Stimulated activated CD4-positive, alpha-beta T cell treated with anti-CD3 and anti-CD28 coated beads, Interleukin-1b, Interleukin-23, amount 100 ng/mL, for 1 hour (primary cell): ENCODE data around the gene XPR1.

Source experiments
- DNase-seq, 2 donors: peaks; one replicate each; pipeline ENCODE4 v3.0.0-alpha.2; 2020; ENCODE audit warnings: low read depth in 2 of 2

Gene XPR1

GRCh38 chr1:180932378-180932777 is 300.6 kb downstream of the XPR1 start:
- no peak for DNase-seq

GRCh38 chr1:180933141-180933540 is 301.3 kb downstream of the XPR1 start:
- no peak for DNase-seq

GRCh38 chr1:180934563-180934962 is 302.7 kb downstream of the XPR1 start:
- DNase-seq, result no peak

GRCh38 chr1:180935326-180936109 is 303.7 kb downstream of the XPR1 start:
- DNase-seq, result no peak

- no peak for DNase-seq
These were observed 304.5 kb downstream of the XPR1 start for GRCh38 chr1:180936110-180937011.

GRCh38 chr1:180937012-180937372 is 305.2 kb downstream of the XPR1 start:
- DNase-seq, result no peak

- no peak for DNase-seq
These were observed 305.9 kb downstream of the XPR1 start for GRCh38 chr1:180937624-180938225.

GRCh38 chr1:180939073-180939710 is 307.4 kb downstream of the XPR1 start:
- no peak for DNase-seq

GRCh38 chr1:180939711-180940103 is 307.9 kb downstream of the XPR1 start:
- DNase-seq, result no peak
